HG03060 (cell line): ENCODE data around the gene SEBOX.

Experiments used
- ATAC-seq: cut with Tn5 transposase; IDR thresholded peaks from one replicate; pipeline ENCODE4 v1.9.1; 2021; ENCODE audit warnings: low read depth, moderate number of reproducible peaks; ENCODE audit not compliant: unreplicated experiment

SEBOX gene

DNA sequence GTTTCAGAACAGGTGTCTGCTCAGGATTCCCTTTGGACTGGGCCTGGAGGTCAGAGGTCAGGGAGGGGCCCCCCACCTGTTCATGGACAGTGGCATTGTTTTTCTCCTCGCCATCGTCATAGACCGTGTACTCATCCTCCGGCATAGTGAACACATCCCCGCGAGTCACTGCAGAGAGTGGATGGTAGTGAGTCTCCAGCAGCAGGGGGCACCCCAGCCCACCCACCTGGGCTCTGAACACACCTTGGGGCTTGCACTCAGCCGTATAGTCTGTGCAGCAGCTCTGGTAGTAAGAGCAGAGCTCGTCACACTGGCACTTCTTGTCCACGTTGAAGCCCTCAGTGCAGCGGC is 4.7 kb upstream of the SEBOX start:
- ATAC-seq = no peak

DNA sequence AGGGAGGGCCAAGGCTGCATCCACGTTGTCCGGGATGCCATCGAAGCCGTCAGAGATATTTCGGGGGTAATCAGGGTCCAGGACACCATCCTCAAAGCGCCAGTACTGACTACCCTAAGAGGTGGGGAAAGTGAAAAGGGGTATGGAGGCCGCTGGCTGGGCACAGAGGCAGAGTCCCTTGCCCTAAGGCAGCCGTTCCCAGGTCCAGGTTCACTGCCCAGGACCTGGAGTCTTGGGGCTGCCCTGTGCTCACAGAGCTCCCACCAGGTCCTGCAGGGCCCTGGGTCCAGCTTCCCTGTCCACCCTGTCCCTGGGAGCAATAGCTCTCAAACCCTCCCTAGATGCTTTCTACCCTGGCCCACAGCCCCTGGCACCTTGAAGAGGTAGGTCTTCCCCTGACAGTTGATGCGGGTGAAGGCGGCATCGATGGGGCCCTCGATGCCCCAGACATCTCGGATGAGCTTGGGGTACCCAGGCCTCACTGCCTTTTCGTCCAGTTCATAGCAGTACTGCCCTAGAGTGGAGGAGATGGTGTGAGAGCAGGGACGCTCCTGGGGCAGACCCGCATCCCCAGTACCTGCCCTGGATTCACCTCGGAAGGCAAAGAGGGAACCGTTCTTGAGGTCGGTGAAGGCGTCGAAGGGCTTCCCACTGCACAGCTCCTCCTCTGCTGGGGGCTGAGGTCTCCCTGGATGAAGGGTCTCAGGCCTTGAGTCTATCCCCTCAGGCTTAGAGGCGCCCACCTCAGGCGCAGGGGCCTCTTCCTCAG is 4.1 kb upstream of the SEBOX start:
- no peak for ATAC-seq

DNA sequence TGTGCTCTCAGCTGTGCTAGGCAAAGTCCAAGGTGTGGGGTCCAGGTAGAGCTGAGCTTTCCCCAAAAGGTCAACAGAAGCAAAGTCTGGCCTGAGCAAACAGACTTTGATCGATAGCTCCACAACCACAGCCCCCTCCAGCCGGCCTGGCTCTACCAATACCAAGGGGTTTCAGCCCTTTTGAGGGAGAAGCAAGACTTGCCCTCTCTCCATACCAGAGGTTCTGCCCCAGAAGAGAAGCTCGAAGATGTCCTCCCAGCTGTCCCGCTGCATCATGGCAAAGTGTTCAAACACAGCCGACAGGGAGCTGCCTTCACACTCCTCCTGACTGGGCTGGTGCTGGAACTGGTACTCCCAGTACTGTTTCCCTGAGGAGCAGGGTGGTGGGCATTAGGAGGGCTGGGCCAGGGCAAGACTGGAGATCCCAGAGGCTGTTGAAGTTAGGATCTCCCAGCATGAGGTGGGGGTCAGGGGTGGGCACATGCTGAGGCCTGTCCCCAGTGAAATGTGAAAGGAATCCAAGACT is 3.4 kb upstream of the SEBOX start:
- no peak for ATAC-seq

GRCh38 chr17:28367641-28368305 is 2.8 kb upstream of the SEBOX start:
- no peak for ATAC-seq

GRCh38 chr17:28366605-28367004 is 1.6 kb upstream of the SEBOX start:
- no peak for ATAC-seq

- no peak for ATAC-seq
These were observed 488 bp upstream of the SEBOX start for GRCh38 chr17:28365487-28365886.

- no peak for ATAC-seq
These were observed 986 bp downstream of the SEBOX start for GRCh38 chr17:28363776-28364650.

DNA sequence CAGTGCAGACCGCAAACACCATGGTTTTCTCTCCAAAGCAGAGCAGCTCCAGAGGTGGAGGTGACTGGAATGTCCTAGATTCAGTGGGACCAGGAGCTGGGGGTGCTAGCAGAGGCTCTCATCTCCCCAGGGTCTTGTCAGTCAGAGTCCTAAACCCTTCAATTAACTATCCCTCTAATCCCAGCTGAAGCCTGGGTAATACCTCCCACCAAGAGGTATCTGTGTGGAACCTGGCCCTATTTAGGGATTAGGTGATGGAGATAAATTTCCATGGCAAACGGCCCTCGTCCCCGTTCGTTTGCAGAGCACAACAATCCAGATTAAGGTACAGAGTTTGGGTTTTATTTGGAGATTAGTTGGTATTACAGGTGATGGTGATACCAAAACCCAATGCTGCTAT is 1.8 kb downstream of the SEBOX start:
- no peak for ATAC-seq

- ATAC-seq = no peak
These were observed 7.2 kb downstream of the SEBOX start for GRCh38 chr17:28357901-28358197.

DNA sequence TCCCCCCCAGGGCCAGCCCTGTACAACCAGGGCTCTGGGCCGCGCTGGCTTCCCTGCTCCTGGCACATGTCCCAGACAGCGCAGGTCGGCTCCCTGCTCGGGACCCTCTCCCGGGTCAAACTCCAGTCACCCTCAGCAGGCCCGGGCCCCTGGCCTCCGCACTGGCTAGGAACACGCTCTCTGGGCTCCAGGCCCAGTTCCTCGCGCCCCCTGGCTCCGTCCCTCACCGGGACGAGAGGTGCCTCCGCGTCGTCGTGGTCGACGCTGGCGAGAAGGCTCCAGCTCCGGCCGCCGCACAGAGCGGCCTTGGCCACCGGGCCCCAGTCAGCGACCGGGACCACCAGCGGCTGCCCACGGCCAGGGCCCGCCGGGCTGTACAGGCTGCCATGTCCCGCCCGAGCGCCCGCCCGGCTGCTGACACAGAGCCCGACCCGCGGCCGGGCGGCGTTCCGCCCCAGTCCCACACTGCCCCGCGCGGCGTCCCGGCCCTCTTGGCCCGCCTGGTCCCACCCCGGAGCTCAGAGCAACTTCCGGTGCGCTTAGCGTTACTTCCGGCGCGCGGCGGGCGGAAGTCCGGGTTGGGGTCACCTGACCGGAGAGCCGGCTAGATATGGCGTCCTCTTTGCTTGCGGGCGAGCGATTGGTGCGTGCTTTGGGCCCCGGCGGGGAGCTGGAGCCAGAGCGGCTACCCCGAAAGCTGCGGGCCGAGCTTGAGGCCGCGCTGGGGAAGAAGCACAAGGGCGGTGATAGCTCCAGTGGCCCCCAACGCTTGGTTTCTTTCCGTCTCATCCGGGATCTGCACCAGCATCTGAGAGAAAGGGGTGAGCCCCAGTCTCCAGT is 7.7 kb downstream of the SEBOX start, which contains the start of gene POLDIP2:
POLDIP2 (minus strand) TSS at position 467 of the 840 bp plus-strand sequence; CDS start at position 388, 79 bp downstream.
- peak; percentile 70 for ATAC-seq

DNA sequence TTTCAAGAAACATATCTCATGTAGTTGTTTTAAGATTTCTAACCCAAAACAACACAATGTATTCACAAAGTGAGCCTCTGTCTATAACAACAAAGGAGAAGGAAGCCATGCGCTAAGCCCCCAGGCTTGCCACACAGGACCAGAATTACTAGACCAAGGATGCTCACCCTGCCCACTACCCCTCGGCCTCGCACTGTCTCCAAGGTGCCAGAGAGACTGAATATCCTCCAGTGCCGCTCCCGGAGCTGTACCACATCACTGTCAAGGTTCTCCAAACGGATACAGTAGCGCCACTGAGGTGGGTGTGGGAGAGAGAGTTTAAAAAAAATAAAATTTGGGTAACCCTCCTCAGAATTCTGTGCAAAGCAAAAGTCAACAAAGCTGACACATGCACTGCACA is 14.7 kb downstream of the SEBOX start:
- ATAC-seq = no peak

GRCh38 chr17:28348979-28349378 is 16.0 kb downstream of the SEBOX start:
- no peak for ATAC-seq

DNA sequence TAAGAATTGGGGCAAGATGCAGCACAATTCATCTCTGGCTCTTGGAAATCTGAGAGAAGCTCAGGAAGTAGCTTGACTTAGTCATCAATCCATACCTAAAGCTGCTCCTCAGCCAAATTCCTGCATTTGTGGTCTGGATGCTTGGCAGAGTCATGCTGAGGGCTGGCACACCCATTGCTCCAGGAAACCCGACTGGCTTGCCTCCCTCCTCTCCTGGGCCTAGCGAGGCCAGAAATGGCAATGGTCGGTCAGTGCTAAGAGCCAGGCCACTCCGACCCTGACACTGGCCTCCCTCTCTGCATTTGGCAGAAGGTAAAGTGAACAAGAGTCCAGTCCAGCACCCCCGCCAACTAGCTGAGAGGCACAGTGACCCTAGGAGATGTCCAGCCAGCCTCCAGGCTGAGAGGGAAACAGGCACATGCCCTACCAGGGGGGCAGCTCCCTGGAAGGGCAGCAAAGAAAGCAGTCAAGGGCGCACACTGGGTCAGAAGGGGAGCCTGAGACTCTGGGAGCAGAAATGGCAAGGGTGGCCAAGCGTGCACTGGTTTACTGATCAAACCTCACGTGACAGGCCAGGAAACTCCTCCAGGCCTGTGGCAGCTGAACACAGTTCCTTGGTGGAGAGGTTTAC is 17.6 kb downstream of the SEBOX start:
- no peak for ATAC-seq

DNA sequence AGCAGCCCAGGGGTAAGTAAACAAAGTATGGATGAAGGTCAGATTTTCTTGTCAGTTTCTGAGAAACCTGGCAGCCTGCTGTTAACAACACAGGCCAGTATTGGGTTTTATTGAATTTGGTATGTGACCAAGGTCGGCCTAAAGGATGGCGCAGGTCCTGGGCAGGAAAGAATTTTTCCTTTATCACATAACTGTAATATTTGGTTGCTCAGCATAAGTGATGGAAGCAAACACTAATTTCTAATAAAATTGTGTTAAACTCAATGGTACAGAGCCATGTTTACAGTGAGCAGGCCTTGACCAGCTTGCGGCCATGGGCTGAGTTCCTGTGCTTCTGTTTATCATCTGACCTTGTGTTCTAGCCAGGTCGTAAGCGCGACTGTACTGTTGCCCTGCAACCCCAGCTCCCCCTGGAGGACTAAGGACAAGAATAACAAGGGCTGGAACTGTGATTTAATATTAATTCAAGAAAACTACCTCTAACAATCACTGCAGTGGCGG is 18.2 kb downstream of the SEBOX start:
- ATAC-seq = no peak

- ATAC-seq = no peak
These were observed 18.8 kb downstream of the SEBOX start for GRCh38 chr17:28346199-28346580.

GRCh38 chr17:28345419-28346198 is 19.4 kb downstream of the SEBOX start:
- no peak for ATAC-seq

- no peak for ATAC-seq
These were observed 20.5 kb downstream of the SEBOX start for GRCh38 chr17:28344435-28344901.

GRCh38 chr17:28344011-28344410 is 21.0 kb downstream of the SEBOX start:
- no peak for ATAC-seq

GRCh38 chr17:28343491-28343932 is 21.5 kb downstream of the SEBOX start:
- ATAC-seq = no peak
